SK-N-MC (cell line): Measurements from ENCODE around the gene DTHD1.

ENCODE experiments used
- EZH2 ChIP-seq: fragments of 200-600 bp; sonication (generic); IDR thresholded peaks from one replicate; pipeline ENCODE4 v1.6.1; 2017; ENCODE audit warnings: antibody characterized with exemption
- FOXP2 ChIP-seq: optimal IDR thresholded peaks from 2 replicates; pipeline ENCODE3; 2011; ENCODE audit warnings: mild to moderate bottlenecking, moderate library complexity; ENCODE audit not compliant: insufficient read depth; ENCODE audit errors: extremely low read length, control extremely low read depth
- POLR2AphosphoS5 ChIP-seq: IDR thresholded peaks from 2 replicates; pipeline ENCODE4 v1.6.1; 2012; ENCODE audit warnings: mild to moderate bottlenecking, low read depth, low read length, borderline replicate concordance

DNA sequence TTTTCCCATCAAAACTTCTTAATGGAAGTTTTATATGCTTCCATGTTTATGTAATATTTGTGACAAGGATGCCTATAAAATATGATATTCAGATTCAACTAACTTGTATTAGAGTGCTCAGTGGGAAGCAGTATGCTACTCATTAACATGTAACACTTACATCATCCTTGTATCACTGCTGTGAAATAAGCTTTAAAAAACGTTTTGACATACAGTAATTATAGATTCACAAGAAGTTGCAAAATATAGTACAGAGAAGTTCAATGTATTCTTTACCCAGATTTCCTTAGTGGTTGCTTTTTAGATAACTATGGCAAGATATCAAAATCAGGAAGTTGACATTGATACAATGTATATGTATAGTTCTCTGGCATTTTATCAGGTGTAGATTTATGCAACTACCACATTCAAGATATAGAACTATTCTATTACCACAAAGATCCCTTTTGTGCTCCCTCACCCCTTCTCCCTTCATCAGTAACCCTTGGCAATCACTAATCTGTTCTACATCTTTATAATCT, 56.3 kb downstream of the DTHD1 start:
- no peak for TF ChIP-seq FOXP2
- TF ChIP-seq POLR2AphosphoS5, result no peak
- no peak for TF ChIP-seq EZH2
